Stimulated activated CD4-positive, alpha-beta T cell treated with anti-CD3 and anti-CD28 coated beads, Interleukin-15, amount 100 ng/mL, for 48 hours (primary cell): ENCODE results near the gene WDCP.
"Not testable (repeated sequence)": the region's sequence is repeated elsewhere in the genome, so short reads cannot be mapped to it uniquely, and the experiment has no call there.

Experiments
- DNase-seq, 2 donors: peaks; one replicate each; pipeline ENCODE4 v3.0.0-alpha.2; 2020; ENCODE audit warnings: low read depth in 2 of 2

The WDCP gene, protein sequence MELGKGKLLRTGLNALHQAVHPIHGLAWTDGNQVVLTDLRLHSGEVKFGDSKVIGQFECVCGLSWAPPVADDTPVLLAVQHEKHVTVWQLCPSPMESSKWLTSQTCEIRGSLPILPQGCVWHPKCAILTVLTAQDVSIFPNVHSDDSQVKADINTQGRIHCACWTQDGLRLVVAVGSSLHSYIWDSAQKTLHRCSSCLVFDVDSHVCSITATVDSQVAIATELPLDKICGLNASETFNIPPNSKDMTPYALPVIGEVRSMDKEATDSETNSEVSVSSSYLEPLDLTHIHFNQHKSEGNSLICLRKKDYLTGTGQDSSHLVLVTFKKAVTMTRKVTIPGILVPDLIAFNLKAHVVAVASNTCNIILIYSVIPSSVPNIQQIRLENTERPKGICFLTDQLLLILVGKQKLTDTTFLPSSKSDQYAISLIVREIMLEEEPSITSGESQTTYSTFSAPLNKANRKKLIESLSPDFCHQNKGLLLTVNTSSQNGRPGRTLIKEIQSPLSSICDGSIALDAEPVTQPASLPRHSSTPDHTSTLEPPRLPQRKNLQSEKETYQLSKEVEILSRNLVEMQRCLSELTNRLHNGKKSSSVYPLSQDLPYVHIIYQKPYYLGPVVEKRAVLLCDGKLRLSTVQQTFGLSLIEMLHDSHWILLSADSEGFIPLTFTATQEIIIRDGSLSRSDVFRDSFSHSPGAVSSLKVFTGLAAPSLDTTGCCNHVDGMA

DNA sequence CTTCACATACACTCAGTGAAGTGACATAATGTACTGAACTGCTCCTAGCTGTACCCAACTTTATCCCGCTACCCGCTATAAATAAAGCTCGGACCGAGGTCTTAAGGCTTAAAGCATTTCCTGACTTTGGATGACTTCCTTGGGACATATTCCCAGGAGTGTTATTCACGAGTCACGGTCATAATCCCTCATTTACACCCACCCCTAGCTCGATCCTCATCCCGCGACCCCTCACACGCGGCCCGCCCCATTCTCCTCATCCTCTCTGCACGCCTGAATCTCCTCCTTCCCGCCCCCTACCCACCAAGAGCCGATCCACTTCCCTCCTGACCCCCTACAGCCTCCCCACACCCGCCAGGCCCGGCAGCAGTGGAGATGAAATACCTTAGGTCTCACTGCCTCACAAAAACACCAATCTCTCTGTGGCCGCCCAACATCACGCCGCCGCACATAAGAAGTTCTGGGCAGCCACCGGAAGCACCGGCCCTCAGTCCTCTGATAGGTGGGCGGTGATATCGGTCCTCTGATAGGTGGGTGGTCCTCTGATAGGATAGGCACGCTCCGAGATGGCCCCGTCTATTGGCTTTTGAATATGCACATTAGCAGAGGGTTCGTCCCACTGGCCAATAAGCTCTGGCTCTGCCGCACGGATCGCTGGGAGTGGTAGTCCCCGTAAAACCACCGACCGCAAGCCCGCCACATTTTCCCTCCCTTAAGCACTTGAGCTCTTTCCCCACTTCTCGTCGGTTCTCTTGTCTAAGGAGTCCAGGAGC is at the start of gene WDCP:
Gene WDCP (minus strand): TSS at position 462 of the 773 bp plus-strand sequence. CDS start 7,897 bp downstream, outside the sequence.
- peak; percentile 89 to 94 for DNase-seq

DNA sequence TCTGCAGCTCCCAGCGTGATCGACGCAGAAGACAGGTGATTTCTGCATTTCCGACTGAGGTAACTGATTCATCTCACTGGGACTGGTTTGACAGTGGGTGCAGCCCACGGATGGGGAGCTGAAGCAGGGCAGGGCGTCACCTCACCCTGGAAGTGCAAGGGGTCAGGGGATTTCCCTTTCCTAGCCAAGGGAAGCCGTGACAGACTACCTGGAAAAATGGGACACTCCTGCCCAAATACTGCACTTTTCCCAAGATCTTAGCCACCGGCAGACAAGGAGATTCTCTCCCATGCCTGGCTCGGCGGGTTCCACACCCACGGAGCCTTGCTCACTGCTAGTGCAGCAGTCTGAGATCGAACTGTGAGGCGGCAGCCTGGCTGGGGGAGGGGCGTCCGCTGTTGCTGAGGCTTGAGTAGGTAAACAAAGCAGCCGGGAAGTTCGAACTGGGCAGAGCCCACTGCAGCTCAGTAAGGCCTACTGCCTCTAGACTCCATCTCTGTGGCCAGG is 48.0 kb upstream of the WDCP start:
- DNase-seq = not testable (repeated sequence)

DNA sequence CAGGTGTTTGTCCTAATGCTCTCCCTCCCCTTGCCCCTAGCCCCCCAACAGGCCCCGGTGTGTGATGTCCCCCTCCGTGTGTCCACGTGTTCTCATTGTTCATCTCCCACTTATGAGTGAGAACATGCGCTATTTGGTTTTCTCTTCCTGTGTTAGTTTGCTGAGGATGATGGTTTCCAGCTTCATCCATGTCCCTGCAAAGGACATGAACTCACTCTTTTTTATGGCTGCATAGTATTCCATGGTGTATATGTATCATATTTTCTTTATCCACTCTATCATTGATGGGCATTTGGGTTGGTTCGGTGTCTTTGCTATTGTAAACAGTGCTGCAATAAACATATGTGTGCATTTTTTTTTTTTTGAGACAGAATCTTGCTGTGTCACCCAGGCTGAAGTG is 46.1 kb upstream of the WDCP start:
- not testable (repeated sequence) for DNase-seq

DNA sequence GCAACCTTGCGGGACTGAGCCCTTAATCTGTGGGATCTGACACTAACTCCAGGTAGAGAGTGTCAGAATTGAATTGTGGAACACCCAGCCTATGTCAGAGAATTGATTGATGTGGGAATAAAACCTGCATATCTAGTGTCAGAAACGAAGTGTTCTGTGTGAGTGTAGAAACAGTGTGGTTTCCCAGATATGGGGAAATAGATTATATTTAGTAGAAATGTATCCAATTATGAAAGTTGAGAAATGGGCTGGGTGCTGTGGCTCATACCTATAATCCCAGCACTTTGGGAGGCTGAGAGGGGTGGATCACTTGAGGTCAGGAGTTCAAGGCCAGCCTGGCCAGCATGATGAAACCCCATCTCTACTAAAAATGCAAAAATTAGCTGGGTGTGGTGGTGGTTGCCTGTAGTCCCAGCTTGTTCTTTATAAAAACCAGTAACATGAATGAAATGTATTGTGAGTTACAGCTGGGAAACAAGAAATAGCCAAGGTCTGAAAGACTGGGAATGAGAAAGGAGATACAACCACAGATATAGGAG is 41.7 kb upstream of the WDCP start:
- DNase-seq = no peak

DNA sequence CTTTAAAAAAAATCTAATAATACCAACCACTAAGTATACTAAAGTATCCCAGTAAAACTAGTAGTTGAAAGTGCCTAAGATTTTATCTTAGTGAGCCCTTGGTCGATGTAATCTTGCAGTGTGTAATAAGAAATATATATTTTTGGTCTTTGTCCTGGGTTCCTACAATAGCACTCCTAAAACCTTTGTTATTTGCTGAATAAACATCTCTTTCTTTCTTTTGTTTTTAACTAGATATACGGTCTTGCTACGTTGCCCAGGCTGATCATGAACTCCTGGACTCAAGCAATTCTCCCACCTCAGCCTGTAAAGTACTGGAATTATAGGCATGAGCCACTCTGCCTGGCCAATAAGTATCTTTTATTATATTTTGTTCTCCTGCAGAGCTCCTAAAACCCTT is 39.8 kb upstream of the WDCP start:
- DNase-seq = no peak

DNA sequence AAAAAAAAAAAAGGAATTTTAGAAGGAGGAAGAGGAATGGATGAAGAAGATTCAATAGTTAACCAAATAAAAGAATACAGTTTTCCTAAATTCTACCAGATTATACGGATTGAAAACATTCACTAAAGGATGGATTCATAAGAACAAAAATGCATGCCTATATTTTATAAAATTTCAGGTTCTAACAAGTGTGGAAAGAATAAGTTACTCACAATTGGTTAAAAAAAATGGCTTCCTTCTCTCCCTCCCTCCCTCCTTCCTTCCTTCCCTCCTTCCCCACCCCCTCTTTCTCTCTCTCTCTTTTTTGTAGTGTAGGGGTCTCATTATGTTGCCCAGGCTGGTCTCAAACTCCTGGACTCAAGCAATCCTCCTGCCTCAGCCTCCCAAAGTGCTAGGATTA is 39.0 kb upstream of the WDCP start:
- no peak for DNase-seq

DNA sequence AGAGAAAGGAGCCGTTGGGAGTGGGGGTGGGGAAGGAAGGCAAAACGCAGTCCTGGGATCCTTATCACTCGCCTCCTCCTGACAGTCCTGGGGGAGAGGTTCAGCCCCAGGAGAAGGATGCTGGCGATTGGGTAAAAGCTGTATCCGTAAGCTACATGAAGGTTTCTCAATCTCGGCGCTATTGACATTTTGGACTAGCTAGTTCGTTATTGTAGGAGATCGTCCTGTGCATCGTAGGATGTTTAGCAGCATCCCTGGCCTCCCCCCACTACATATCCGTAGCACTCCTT is 38.0 kb upstream of the WDCP start:
- DNase-seq = no peak

DNA sequence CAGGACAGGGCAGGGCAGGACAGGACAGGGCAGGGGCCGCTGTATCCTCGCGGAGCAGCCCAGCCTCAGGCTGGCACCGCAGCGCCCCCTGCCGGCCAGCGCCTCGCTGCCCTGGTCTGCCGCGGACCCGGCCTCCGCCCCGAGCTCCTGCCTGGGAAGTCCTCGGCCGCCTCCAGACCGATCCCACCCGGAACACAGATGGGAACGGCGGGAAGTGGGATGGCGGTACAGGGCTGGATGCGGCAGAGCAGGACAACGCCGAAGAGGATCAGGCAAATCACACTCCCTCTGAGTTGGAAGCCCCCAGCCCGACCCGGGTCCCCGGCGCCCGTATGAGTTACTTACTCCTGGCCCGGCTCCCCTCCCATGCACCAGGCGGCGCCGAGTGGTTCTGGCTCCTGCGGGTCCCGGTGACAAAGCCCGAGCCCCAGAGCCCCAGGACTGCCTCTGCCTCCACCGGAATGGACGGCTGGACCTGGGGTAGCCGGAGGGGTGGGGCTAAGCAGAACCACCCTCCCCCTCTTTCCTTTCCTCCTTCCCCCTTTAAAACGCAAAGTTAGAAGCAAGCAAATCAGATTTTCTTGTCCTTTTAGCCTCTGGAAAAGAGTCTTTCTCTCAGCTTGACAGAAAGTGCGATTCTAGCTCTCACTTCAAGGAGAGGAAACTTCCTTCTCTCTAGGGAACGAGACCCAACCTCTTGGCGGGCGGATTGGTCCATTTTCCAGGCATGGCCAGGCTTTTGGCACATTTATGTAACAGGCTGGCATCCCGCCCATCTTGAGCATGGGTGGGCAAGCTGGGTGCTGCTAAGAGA is 37.4 kb upstream of the WDCP start, which contains the start of gene TP53I3:
Gene TP53I3 (minus strand): TSS at position 449 of the 814 bp plus-strand sequence. CDS start 508 bp downstream, outside the sequence.
- DNase-seq = peak; percentile 52 to 78

DNA sequence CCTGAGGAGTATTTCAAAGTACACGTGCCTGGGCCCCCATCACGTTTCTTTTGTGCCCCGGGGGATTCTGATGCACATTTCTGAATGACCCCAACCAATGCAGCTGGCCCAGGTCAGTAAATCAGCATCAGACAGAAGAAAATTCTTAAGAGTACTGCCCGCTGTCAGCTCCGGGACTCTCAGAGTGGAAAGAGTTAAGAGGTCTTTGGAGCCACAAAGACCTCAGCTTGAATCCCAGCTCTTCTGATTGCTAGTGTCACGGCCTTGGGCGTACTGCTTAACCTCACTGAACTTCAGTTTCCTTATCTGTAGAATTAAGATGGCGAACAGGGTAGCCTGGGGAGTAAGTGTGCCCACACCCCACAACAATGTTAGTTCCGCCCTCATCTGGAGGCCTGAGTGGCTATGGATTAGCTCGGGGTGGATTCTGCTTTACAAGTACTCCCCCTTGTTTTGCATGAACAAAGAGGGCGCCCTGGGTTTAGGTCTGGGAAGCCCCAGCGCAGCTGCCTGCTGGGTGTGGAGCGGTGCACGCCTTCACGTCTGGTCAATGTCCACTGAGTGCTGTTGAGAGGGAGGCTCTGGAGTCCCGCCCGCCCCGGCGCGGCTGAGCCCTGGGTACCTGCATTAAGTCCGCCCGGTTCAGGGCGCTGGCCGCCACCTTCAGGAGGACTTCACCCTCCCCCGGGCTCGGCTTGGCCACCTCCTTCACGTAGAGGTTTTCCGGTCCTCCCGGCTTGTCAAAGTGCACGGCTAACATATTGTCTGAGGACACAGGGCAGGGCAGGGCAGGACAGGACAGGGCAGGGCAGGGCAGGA is 36.6 kb upstream of the WDCP start:
- no peak for DNase-seq

DNA sequence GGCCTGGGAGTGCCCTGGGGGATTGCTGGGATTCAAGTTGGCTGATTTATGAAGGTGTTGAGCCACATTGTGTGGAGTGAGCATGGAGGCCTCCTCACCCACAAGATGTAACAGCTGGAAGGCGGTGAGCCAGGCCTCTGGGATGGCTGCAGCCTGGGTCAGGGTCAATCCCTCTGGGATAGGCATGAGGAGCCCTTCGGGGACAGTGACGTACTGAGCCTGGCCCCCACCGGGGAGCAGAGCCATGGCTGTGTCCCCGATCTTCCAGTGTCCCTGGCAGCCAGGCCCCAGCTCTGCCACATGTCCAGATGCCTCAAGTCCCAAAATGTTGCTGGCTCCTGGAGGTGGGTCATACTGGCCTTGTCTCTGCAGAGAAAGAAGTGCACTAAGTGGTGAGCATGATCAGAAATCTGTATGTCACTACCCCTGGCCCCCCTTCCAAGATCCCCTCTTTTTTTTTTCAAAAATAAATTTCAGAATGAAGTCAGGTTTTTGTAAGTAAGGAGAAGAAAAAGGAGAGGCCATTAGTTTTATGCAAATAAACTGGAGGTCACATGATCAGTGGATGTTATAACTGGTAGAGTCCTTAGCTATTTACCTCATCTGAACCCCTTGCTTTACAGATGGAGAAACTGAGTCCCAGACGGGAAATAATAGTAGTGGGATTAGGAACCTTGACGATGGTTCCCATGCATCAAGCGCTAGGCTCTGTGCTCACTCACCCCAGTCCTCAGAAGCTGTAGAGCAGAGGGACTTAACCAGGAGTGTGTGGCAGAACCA is 35.8 kb upstream of the WDCP start:
- no peak for DNase-seq

DNA sequence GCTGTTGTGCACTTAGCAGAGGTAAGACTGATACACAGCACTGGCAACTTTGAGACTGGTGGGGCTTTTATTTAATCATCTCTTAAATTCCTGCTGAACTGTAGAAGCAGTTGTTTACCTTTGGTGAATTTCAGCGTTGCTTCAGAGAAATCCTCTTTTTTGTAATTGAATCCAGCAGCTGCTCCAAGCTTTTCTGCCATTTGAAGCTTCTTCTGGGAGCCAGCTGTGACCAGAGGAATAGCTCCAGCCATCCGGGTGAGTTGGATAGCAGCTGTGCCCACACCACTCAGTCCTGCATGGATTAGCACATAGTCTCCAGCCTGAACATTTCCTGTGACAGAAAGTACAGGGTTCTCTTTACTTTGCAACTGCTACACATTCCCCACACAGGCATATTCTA is 33.5 kb upstream of the WDCP start:
- no peak for DNase-seq

DNA sequence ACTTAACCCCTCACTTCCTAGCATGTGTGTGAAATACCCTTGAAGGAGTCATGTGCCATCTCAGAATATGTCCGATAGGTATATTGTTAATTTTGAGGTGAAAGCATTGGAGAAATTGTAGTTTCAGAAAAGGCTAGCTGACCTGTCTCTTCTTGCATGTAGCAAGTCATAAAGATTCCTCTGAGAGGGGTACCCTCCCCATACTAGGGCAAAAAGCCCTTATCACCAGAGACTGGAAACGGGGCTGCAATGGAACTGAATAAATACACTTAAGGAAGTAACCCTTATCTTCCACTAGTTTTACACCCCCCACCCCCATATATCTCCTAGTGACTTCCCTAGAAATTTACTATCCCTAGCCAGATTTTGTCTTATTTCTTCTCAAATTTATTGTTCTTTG is 30.7 kb upstream of the WDCP start:
- no peak for DNase-seq

DNA sequence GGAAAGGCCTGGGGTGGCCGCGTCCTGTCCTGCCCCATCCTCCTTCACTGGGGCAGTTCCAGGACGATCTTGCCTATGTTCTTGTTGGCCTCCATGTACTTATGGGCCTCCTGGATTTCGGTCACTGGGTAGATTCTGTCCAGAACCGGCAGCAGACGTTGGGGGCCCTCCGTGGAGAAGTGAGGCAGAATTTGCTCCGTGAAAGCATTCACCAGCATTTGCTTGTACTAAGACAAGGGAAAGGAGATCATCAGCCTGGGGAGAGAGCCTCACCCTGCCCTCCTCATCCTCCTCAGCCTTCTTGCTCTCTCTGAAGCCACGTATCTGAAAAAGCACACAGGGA is 30.3 kb upstream of the WDCP start:
- DNase-seq = no peak

DNA sequence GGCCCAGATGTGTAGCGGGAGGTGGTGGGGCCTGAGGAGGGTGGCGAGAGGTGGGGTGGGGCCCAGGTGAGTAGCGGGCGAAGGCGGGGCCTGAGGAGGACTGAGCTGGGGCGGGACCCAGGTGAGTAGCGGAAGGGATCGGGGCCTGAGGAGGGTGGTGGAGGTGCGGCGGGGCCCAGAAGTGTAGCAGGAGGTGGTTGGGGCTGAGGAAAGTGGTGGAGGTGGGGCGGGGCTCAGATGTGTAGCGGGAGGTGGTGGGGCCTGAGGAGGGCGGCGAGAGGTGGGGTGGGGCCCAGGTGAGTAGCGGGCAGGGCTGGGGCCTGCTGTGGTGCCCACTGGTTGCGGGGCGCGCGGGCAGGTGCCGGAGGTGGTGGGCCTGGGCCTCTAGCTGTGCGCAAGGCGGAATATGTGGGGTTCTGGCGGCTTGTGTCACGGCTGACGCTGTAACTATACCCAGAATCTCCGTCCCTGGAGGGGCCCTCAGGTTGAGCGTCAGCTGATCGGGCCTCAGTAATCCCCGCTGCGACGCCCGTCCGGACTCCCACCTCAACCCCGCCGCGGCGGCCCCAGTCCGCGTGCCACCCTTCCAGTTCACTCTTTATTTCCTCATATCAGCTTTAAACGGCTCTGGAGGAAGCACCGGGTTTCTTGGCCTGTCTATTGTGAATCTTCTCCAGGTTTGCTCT is 29.8 kb upstream of the WDCP start:
- DNase-seq = no peak

DNA sequence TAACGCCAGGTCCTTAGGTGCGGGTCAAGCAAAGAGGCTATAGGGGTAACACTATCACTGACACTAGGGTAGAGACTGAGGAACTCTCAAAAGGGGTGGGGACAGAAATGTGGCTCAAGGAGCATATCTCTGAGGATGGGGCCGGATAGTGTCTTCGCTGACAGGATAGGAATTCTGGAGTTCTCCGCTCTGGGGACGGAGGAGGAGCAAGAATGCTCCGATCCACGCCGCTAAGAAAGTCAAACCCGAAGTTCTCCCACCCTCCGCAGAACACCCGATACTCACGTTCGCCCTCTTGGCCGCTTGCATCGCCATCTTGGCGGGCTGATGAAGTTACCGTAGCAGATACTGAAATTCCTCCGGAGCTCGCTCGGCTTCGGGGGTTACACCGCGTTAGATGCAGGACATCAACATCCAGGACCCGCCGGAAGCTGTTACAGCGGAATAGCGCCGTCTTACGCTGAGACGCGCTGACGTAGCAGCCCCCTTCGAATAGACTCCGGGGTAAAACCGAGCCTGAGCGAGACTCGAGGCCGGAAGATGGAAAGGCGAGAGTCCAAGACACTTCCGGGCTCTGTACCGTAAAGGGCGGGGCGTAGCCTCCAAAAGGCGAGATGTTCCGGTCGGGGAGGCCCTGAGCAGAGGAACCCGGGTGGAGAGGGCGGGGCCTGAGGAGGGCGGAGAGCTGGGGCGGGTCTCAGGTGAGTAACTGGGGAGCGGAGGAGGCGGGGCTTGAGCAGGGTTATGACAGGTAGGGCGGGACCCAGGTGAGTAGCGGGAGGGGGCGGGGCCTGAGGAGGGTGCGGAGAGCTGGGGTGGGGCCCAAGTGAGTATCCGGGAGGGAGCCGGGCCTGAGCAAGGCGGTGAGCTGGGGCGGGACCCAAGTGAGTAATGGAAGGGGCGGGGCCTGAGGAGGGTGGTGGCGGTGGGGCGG is 29.0 kb upstream of the WDCP start, which contains the start of gene SF3B6:
Gene SF3B6 (minus strand): TSS at position 412 of the 934 bp plus-strand sequence. CDS start 97 bp downstream, at position 315.
- peak; percentile 100 for DNase-seq

DNA sequence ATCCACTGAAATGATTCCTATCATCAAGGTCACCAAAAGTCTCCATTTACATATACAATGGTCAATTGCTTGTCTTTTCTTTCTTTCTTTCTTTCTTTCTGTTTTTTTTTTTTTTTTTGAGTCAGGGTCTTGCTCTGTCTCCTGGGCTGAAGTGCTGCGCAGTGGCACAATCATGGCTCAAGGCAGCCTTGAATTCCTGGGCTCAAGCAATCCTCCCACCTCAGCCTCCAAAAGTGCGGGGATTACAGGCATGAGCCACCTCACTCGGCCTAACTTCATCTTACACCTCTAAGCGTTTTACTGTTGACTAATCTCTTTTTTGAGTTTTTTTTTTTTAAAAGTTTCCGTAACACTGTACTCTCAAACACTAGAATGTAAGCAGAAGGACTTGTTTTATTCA is 28.1 kb upstream of the WDCP start:
- DNase-seq = no peak

DNA sequence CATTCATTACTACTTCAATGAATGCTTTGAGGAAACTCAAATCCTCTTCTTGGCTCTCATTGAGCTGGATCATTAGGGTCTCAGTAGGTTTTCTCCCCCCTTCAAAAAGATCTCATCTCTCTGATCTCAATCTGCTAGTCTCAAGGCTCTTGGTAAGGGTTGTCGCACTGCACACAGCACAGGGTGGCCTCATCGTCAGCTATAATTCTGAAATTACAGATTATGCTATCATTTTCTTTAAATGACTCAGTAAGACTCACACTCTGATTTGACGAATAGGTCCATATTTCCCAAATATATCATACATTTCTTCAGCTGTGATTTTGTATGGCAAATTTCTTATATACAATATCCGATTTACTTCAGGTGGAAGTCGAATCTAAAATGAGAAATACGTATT is 26.6 kb upstream of the WDCP start:
- no peak for DNase-seq

DNA sequence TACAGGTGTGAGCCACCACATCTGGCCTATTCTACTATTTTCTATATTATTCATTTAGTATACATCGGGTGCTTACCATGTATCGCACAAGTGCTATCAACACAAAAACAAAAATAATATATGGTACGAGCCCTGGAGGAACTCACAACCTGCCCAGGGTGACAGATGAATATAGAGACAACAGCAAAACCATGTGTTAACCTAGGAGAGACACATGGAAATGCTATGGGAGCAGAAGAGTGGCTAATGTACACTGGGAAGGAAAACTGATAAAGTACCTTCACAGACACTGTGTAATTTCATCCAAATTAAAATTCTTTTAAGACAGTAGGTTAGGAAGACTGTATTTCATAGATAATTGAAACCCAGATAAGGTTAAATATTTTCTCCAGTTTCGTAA is 25.1 kb upstream of the WDCP start:
- no peak for DNase-seq
